Mucosa of descending colon (tissue), 3 donors: ENCODE data around the gene TAF11L7. TPM values are rescaled to one million over a fixed set of nuclear protein-coding genes. Genes with fewer than 3 reads are reported as not detected.
"Not testable (repeated sequence)": the region's sequence is repeated elsewhere in the genome, so short reads cannot be mapped to it uniquely, and the experiment has no call there.

Source experiments
- ATAC-seq: fragments of 200-7000 bp; cut with Tn5 transposase; one replicate; pipeline ENCODE4 v1.9.1; 2020; ENCODE audit warnings: mild to moderate bottlenecking, moderate library complexity
- DNase-seq, 3 donors: peaks; one replicate each; pipeline ENCODE4 v3.0.0-alpha.2; 2020
- H3K36me3 ChIP-seq: fragments of 200-600 bp; one replicate; pipeline ENCODE4 v1.8.0; 2021; ENCODE audit warnings: low read depth, mild to moderate bottlenecking
- H3K4me1 ChIP-seq: fragments of 200-600 bp; one replicate; pipeline ENCODE4 v1.8.0; 2021; ENCODE audit warnings: low read depth, mild to moderate bottlenecking
- H3K4me3 ChIP-seq: fragments of 200-600 bp; one replicate; pipeline ENCODE4 v1.8.0; 2021; ENCODE audit warnings: mild to moderate bottlenecking
- H3K9me3 ChIP-seq: fragments of 200-600 bp; one replicate; pipeline ENCODE4 v1.8.0; 2021; ENCODE audit warnings: mild to moderate bottlenecking
- CTCF ChIP-seq: fragments of 200-600 bp; IDR thresholded peaks from one replicate; pipeline ENCODE4 v1.8.0; 2022; ENCODE audit warnings: antibody characterized with exemption, mild to moderate bottlenecking
- intact Hi-C, 2 donors: fragments of 100-400 bp; cut with DNase I in 1 of 2; cut with micrococcal nuclease in 1 of 2; formaldehyde crosslinking; loops; one replicate each; pipeline versions ENCODE4 v1.11.0 to v1.11.1; 2022; cut with DNase I, micrococcal nuclease
- long read RNA-seq, 2 donors: library from polyadenylated mRNA; unstranded; transcript quantifications; one replicate each; pipeline ENCODE4 v2.0.0, GENCODE V29; 2019 to 2021
- total RNA-seq, 3 donors: library from RNA; stranded (reverse); fragmentation: NEBNext Ultra II Directional in 2 of 3; extraction: Animal tissue kit (Norgen Biotek cat#: 25700) in 2 of 3; gene quantifications; one replicate each; pipeline versions ENCODE4 v1.2.1 to v1.2.4, GENCODE V29; 2021 to 2023
- donor health status: DM: no; HTN: no; CAD: no; lungs with moderate emphysema.
- donor health status: DM: no; HTN: no; CAD: no.
- donor health status: DM: no; HTN: yes; CAD: no.

Gene TAF11L7
- not detected for total RNA-seq
- long read RNA-seq, donor 1, result 0 reads
- long read RNA-seq, donor 2, result 0 reads

- intact Hi-C loops, H3K9me3 ChIP-seq, DNase-seq, H3K36me3 ChIP-seq, H3K4me1 ChIP-seq, ATAC-seq, H3K4me3 ChIP-seq: not testable (repeated sequence)
Observed at GRCh38 chr5:17585658-17586057, at the start of gene TAF11L7. TAF11L7 (minus strand) TSS chr5:17585758.

GRCh38 chr5:17634160-17634559 is 48.6 kb upstream of the TAF11L7 start, which contains the start of gene TAF11L14:
TAF11L14 (plus strand) TSS chr5:17634460.
- Histone ChIP-seq H3K4me1 (no peaks in the 10 kb centered on the region), H3K36me3 (no peaks in the 10 kb centered on the region), H3K4me3 (no peak within 1 kb of the TSS), H3K9me3 (no peaks in the 10 kb centered on the region)
- no peak for TF ChIP-seq CTCF
- DNase-seq (no peak), ATAC-seq (no peak)
- intact Hi-C loops, result no loop called here

DNA sequence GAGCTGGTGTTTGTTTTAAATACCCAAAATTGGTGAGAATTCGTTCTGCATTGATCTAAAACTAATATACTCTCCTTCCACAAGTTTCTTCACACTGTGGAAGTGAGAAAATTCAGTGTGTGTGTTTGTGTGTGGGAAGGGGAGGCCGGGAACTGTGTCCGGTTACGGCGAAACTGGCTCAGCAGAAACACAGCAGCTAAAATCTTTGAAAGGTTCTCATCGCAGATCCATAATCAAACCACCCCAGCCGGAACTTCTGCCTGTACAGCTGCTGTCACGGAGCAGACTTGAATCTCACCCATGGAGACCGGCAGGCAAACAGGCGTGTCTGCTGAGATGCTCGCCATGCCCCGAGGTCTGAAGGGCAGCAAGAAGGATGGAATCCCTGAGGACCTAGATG is 46.2 kb upstream of the TAF11L7 start, which contains the start of gene TAF11L13:
Gene TAF11L13, plus strand, starts transcription at position 301 of the 400 bp plus-strand sequence.
- H3K36me3 ChIP-seq, H3K4me3 ChIP-seq, H3K9me3 ChIP-seq, H3K4me1 ChIP-seq, ATAC-seq, intact Hi-C loops, DNase-seq: not testable (repeated sequence)

DNA sequence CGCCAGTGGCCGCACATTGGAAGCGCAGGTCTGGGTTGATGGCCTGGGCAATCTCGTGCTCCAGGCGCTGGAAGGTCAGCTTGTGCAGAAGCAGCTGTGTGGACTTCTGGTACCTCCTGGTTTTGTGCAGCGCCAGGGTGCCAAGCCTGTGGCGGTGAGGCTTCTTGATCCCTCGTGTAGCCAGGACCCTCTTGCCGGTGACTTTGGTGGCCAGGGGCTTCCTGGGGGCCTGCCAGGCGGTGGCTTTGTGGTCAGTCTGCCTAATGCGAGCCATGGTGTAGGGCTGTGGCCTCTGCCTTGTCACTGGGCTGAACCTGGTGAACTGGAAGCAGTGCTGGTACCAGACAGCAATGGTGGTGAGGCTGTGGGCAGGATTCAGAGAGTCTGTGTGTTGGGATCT is 40.1 kb upstream of the TAF11L7 start:
- Histone ChIP-seq H3K36me3 (no peaks in the 10 kb centered on the region), H3K4me1 (no peaks in the 10 kb centered on the region), H3K9me3 (no peaks in the 10 kb centered on the region), H3K4me3 (no peak overlapping the region)
- DNase-seq (no peak), ATAC-seq (no peak)
- intact Hi-C loops, result no loop called here
- no peak for TF ChIP-seq CTCF

DNA sequence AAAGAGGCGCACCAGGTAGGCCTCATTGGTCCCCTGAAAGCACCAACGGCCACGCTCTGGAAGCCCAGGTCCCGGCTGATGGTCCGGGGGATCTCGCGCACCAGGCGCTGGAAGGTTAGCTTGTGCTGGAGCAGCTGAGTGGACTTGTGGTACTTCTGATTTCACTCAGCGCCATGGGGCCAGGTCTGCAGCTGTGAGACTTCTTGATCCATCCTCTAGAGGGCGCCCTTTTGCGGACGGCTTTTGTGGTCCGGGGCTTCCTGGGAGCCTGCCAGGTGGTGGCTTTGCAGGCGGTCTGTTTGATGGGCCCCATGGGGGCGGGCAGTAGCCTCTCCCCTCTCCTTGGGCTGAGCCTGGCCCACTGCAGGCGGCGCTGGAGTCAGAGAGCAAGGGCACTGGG is 35.1 kb upstream of the TAF11L7 start:
- H3K4me3 ChIP-seq, result no peak overlapping the region
- no peaks in the 10 kb centered on the region for H3K36me3 ChIP-seq
- DNase-seq (peak in 1 of 3 donors; percentile 41), ATAC-seq (no peak)
- TF ChIP-seq CTCF, result no peak
- H3K9me3 ChIP-seq, result no peaks in the 10 kb centered on the region
- no peaks in the 10 kb centered on the region for H3K4me1 ChIP-seq
- intact Hi-C loops, result no loop called here

GRCh38 chr5:17619354-17619753 is 33.8 kb upstream of the TAF11L7 start:
- intact Hi-C loops, result no loop called here
- ATAC-seq (no peak), DNase-seq (no peak)
- H3K36me3 ChIP-seq, result no peaks in the 10 kb centered on the region
- no peak for TF ChIP-seq CTCF
- no peaks in the 10 kb centered on the region for H3K9me3 ChIP-seq
- no peak overlapping the region for H3K4me3 ChIP-seq
- no peaks in the 10 kb centered on the region for H3K4me1 ChIP-seq
